BJ (cell line): ENCODE data around the gene EIF4G1. TPM values are rescaled to one million over a fixed set of nuclear protein-coding genes. Genes with fewer than 3 reads are reported as not detected.
"Not testable (repeated sequence)": the region's sequence is repeated elsewhere in the genome, so short reads cannot be mapped to it uniquely, and the experiment has no call there.

Experiments
- CTCF ChIA-PET: fragments of 350-600 bp; formaldehyde crosslinking; extraction: SDS; loops from one replicate; lab custom pipeline; 2021; ENCODE audit warnings: antibody characterized with exemption, inconsistent platforms; lab: Yijun Ruan, JAX
- POLR2A ChIA-PET: fragments of 300-600 bp; sonication (Branson Sonifier 250); formaldehyde crosslinking; extraction: SDS; loops from one replicate; lab custom pipeline; 2021; ENCODE audit warnings: antibody characterized with exemption; lab: Charles Lee
- DNase-seq: peaks from one replicate; pipeline ENCODE4 v3.0.0-alpha.2; 2011; ENCODE audit warnings: low read depth
- H3K27me3 ChIP-seq: 2 replicates; pipeline ENCODE4 v1.6.0; 2011; ENCODE audit warnings: low read length; ENCODE audit not compliant: control insufficient read depth, insufficient read depth
- H3K36me3 ChIP-seq: 2 replicates; pipeline ENCODE4 v1.5.1; 2011; ENCODE audit warnings: low read length; ENCODE audit not compliant: control insufficient read depth, insufficient read depth
- H3K4me3 ChIP-seq: 2 replicates; pipeline ENCODE4 v1.5.1; 2011; ENCODE audit warnings: low read depth, mild to moderate bottlenecking, control low read depth, low read length
- CTCF ChIP-seq: IDR thresholded peaks from 2 replicates; pipeline ENCODE4 v1.5.1; 2011; ENCODE audit warnings: low read depth, mild to moderate bottlenecking, control low read depth, inconsistent platforms, low read length, moderate library complexity; ENCODE audit not compliant: insufficient read depth
- polyA plus RNA-seq: library from polyadenylated mRNA; depleted of rRNA; stranded (reverse); fragments of >200 nt; gene quantifications from 2 replicates; pipeline ENCODE4 v1.2.3, GENCODE V29; 2011

The EIF4G1 gene
- polyA plus RNA-seq, 1 experiment: 370 TPM

- POLR2A ChIA-PET: interaction anchor here (0.6 to 0.7 kb wide), 2 partner anchors 21 to 152 kb away, joined by 3 to 5 read pairs; no protein-coding TSS in a partner anchor
- Histone ChIP-seq H3K4me3 (peak overlapping the region; percentile 71), H3K36me3 (peaks cover 21% of the 10 kb centered on the region), H3K27me3 (no peaks in the 10 kb centered on the region)
- no peak for TF ChIP-seq CTCF
- CTCF ChIA-PET: interaction anchor here (1.3 to 10.5 kb wide), 5 partner anchors 9 to 36 kb away, joined by 4 to 65 read pairs (median 6); no protein-coding TSS in a partner anchor
- no peak for DNase-seq
These were observed 22.4 kb downstream of the EIF4G1 start for GRCh38 chr3:184336547-184337398.

GRCh38 chr3:184337399-184337714 lies 23.0 kb downstream of the EIF4G1 start, which contains the start of gene FAM131A:
TSS of gene FAM131A (plus strand) at chr3:184337600. CDS start at chr3:184337631, 31 bp downstream.
- H3K36me3 ChIP-seq: peaks cover 17% of the 10 kb centered on the region
- DNase-seq: no peak
- ChIA-PET POLR2A (interaction anchor here (0.6 kb wide), 1 partner anchor 22 kb away, joined by 3 read pairs; no protein-coding TSS in a partner anchor), CTCF (interaction anchor here (1.3 to 10.5 kb wide), 5 partner anchors 8 to 35 kb away, joined by 4 to 65 read pairs (median 6); no protein-coding TSS in a partner anchor)
- TF ChIP-seq CTCF: no peak
- no peaks in the 10 kb centered on the region for H3K27me3 ChIP-seq
- H3K4me3 ChIP-seq: peak within 1 kb of the TSS; percentile 71

GRCh38 chr3:184337981-184338380 lies 23.6 kb downstream of the EIF4G1 start:
- TF ChIP-seq CTCF: no peak
- ChIA-PET CTCF (interaction anchor here (1.3 to 10.5 kb wide), 2 partner anchors 11 to 16 kb away, joined by 4 to 65 read pairs; no protein-coding TSS in a partner anchor), POLR2A (no interaction called here)
- no peak for DNase-seq
- Histone ChIP-seq H3K4me3 (no peak overlapping the region), H3K36me3 (peaks cover 17% of the 10 kb centered on the region), H3K27me3 (no peaks in the 10 kb centered on the region)

- ChIA-PET CTCF (interaction anchor here (0.8 to 10.5 kb wide), 2 partner anchors 16 to 222 kb away, joined by 3 to 65 read pairs; no protein-coding TSS in a partner anchor), POLR2A (no interaction called here)
- H3K4me3 ChIP-seq: no peak overlapping the region
- TF ChIP-seq CTCF: no peak
- DNase-seq: no peak
- H3K36me3 ChIP-seq: peaks cover 15% of the 10 kb centered on the region
- no peaks in the 10 kb centered on the region for H3K27me3 ChIP-seq
These were observed 24.1 kb downstream of the EIF4G1 start for GRCh38 chr3:184338511-184338945.

GRCh38 chr3:184339001-184339400 lies 24.6 kb downstream of the EIF4G1 start:
- H3K4me3 ChIP-seq: no peak overlapping the region
- H3K27me3 ChIP-seq: no peaks in the 10 kb centered on the region
- H3K36me3 ChIP-seq: peaks cover 12% of the 10 kb centered on the region
- CTCF ChIA-PET: interaction anchor here (0.8 to 10.5 kb wide), 4 partner anchors 15 to 222 kb away, joined by 3 to 65 read pairs (median 3); no protein-coding TSS in a partner anchor
- no peak for DNase-seq
- no peak for TF ChIP-seq CTCF
- POLR2A ChIA-PET: no interaction called here

- H3K4me3 ChIP-seq, DNase-seq, H3K27me3 ChIP-seq, POLR2A ChIA-PET: not testable (repeated sequence)
- CTCF ChIA-PET: interaction anchor here (0.8 to 10.5 kb wide), 4 partner anchors 15 to 221 kb away, joined by 3 to 65 read pairs (median 3); no protein-coding TSS in a partner anchor
- H3K36me3 ChIP-seq: peaks cover 14% of the 10 kb centered on the region
These were observed 25.2 kb downstream of the EIF4G1 start for GRCh38 chr3:184339451-184340135.
